Subcutaneous abdominal adipose tissue (tissue), 5 donors: ENCODE data around the gene SH3BGRL3.
A peak's percentile ranks its signal among the peaks of the same experiment; 100 is the strongest.

Experiments used
- H3K27ac ChIP-seq: one replicate; pipeline ENCODE4 v1.7.0; 2013; ENCODE audit warnings: low read depth, mild to moderate bottlenecking, inconsistent platforms, low read length, moderate library complexity
- H3K27me3 ChIP-seq, 5 donors: one replicate each; pipeline ENCODE4 v1.7.0; 2013; ENCODE audit warnings: low read length in 5 of 5, inconsistent platforms in 1 of 5; ENCODE audit not compliant: control insufficient read depth in 5 of 5, insufficient read depth in 4 of 5
- H3K36me3 ChIP-seq, 5 donors: one replicate each; pipeline ENCODE4 v1.7.0; 2013; ENCODE audit warnings: low read length in 5 of 5; ENCODE audit not compliant: control insufficient read depth in 5 of 5, insufficient read depth in 5 of 5
- H3K4me1 ChIP-seq, 5 donors: one replicate each; pipeline ENCODE4 v1.7.0; 2013; ENCODE audit warnings: low read length in 5 of 5, mild to moderate bottlenecking in 3 of 5, moderate library complexity in 1 of 5; ENCODE audit not compliant: control insufficient read depth in 5 of 5, insufficient read depth in 5 of 5
- H3K4me3 ChIP-seq, 5 donors: one replicate each; pipeline ENCODE4 v1.7.0; 2013; ENCODE audit warnings: low read length in 5 of 5, low read depth in 1 of 5
- H3K9ac ChIP-seq, 5 donors: one replicate each; pipeline ENCODE4 v1.7.0; 2013; ENCODE audit warnings: low read length in 5 of 5, mild to moderate bottlenecking in 4 of 5, moderate library complexity in 3 of 5
- H3K9me3 ChIP-seq, 5 donors: one replicate each; pipeline ENCODE4 v1.7.0; 2013; ENCODE audit warnings: low read length in 5 of 5; ENCODE audit not compliant: control insufficient read depth in 5 of 5
- donor health status: healthy.
- donor health status: healthy.
- donor health status: healthy.
- donor health status: healthy.
- donor health status: healthy.

SH3BGRL3 gene

DNA sequence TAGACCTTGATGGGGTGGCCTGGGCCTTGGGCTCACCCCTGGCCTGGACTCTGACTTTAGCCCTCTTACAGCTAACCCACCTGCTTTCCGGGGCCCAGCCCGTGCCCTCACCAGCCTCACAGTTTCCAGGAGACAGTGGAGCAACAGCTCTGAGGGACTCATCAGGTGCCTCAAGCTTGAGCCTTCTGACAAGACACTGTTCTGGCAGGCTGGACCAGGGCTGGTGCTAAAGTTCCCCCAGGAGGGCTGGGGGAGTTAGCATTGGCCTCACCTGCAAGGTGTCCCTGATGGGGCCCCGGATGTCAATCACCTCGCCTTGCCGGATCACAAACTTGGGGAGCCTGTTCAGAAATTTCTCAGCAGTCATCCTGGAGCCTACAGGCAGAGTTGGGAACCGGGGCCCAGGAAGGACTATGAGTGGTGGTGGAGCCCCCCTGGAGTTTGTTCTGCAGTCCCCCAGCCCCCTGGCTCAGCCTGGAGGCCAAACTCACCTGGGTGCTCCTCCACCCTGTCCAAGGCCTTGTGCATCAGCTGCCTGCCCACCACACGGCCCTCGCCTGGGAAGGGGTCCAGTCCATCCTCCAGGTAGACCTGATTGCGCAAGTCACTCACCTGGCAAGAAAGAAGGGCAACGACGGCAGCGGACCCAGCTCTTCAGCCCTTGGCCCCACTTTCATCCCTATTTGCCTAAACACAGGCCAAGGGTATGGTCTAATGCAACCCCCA is 4.1 kb downstream of the SH3BGRL3 start:
- no peaks in the 10 kb centered on the region for H3K9me3 ChIP-seq
- H3K4me3 ChIP-seq, result peak overlapping the region in 1 of 5 donors; percentile 4
- peak overlapping the region; percentile 54 for H3K27ac ChIP-seq
- H3K36me3 ChIP-seq, result peaks cover 0 to 22% (median 9%) of the 10 kb centered on the region in 5 donors
- peaks cover 17 to 89% (median 80%) of the 10 kb centered on the region in 5 donors for H3K4me1 ChIP-seq
- peak overlapping the region in 1 of 5 donors; percentile 35 for H3K9ac ChIP-seq
- H3K27me3 ChIP-seq, result no peaks in the 10 kb centered on the region

DNA sequence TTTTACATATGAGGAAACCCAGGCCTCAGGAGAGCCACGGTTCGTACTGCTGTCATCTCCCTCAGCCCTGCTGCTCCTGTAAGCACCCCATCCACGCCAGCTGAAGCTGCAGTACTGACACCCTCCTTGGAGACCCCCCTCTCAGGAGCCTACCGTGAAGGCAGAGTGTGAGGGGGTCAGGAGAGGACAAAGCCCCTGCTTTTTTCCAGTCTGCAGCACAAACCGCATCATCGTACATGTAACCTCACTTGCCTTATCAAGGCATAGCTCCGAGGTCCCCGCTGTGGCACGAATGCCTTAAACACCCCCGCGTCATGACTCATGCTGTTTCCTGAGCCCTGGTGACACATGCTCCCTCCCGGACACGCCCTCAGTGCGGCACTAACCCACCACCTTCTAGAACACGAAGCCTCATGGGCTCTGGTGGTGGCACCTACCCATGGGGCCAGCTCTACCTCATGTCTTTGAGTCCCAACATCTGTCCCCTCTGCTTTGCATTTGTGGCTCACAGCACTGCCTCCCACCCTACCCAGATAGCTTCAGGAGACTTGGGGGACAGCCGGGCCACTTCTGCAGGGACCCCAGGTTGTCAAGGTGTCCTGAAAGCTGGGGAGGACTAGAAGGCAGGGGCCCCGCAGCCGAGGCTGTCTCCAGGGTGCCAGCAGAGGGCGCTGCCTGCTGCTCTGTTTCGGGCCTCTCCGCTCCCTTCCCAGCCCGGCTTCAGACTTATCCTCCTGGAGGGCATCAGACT is 4.9 kb downstream of the SH3BGRL3 start:
- Histone ChIP-seq H3K4me3 (peak overlapping the region in 1 of 5 donors; percentile 4), H3K4me1 (peaks cover 13 to 89% (median 81%) of the 10 kb centered on the region in 5 donors), H3K9ac (peak overlapping the region in 1 of 5 donors; percentile 4), H3K9me3 (no peaks in the 10 kb centered on the region), H3K27me3 (no peaks in the 10 kb centered on the region), H3K36me3 (peaks cover 0 to 22% (median 9%) of the 10 kb centered on the region in 5 donors), H3K27ac (peak overlapping the region; percentile 54)

DNA sequence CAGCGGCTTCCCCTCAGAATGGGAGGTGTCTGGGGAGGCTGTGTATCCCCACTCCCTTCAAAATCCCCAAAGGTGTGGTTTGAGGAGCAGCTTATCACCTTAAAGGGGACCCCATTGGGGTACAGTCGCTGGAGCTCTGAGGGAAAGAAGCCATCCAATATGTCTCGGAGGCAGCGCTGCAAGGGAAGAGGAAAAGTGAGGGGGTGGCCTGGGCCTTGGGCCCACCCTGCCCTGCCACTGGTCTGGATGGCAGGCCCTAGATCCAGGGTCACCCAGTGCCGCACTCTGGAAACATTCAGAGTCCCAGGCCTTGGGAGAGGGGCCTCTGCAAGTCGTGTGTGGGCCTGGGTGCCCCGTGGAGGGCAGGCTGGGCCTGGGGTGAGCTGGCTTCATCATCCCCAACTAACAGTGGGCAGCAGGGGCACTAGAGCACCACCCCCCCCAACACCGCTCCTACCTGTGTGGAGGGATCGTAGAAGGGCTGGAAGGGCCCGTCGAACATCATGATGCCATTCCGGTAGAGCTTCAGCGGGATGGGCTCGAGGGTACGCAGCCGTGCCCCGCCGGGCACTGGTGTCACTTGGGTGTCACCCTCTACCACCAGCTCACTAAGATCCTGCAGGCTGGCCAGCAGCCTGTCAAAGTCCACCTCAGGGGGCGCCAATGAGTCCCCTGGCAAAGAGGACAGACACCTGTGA is 5.6 kb downstream of the SH3BGRL3 start:
- Histone ChIP-seq H3K4me1 (peaks cover 13 to 90% (median 84%) of the 10 kb centered on the region in 5 donors), H3K9me3 (no peaks in the 10 kb centered on the region), H3K27me3 (no peaks in the 10 kb centered on the region), H3K9ac (peak overlapping the region in 1 of 5 donors; percentile 4), H3K27ac (peak overlapping the region; percentile 54), H3K4me3 (no peak overlapping the region), H3K36me3 (peaks cover 0 to 22% (median 9%) of the 10 kb centered on the region in 5 donors)

DNA sequence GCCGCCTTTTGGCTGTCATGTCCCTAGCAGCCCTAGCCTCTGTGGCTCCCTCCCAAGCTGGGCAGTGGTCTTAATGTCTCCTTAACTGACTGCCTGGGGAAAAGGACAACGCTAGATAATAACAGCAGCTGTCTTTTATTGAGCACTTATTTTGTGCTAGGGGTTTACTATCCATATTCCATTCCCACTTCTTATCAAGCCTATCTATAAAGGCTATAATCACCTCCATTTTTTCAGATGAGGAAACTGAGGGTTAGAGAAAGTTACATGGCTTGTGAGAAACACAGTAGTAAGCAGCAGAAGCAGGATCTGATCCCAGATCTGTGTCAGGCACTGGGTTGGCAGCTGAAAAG is 6.2 kb downstream of the SH3BGRL3 start:
- Histone ChIP-seq H3K4me1 (peaks cover 13 to 90% (median 84%) of the 10 kb centered on the region in 5 donors), H3K4me3 (no peak overlapping the region), H3K27ac (peak overlapping the region; percentile 54), H3K9ac (no peak overlapping the region), H3K36me3 (peaks cover 0 to 20% (median 7%) of the 10 kb centered on the region in 5 donors), H3K9me3 (no peaks in the 10 kb centered on the region), H3K27me3 (no peaks in the 10 kb centered on the region)

DNA sequence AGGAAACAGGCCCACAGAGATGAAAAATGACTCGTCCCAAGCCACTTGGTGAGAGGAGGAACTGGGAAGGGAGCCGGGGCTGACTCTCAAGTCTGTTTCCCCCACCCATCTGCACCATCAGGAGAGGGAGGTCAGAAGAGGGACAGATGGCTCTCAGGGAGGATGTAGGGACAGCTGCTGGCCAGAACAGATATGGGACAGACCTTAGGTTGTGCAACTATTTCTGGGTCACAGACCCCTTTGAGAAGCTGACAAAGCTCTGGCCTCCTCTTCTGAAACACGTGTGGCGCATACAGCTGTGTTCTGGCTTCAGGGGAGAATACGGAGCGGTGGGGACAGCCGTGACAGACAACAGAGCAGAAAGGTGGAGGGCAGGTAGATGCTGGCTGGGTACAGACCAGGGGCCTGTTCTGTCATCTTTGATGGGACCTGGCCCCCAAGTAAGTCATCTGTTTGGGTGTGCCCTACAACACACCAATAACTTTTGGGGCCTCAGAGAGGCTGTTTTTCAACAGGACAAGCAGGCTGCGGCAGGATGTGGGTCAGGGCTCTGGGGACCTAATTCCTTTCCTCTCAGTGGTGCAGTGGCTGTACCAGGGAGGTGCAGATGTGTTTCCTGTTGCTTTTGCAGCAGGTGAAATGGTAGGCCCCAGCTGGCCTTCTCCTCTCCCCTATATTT is 7.3 kb downstream of the SH3BGRL3 start:
- peaks cover 13 to 90% (median 81%) of the 10 kb centered on the region in 5 donors for H3K4me1 ChIP-seq
- H3K4me3 ChIP-seq, result no peak overlapping the region
- peaks cover 0 to 12% (median 0%) of the 10 kb centered on the region in 5 donors for H3K36me3 ChIP-seq

DNA sequence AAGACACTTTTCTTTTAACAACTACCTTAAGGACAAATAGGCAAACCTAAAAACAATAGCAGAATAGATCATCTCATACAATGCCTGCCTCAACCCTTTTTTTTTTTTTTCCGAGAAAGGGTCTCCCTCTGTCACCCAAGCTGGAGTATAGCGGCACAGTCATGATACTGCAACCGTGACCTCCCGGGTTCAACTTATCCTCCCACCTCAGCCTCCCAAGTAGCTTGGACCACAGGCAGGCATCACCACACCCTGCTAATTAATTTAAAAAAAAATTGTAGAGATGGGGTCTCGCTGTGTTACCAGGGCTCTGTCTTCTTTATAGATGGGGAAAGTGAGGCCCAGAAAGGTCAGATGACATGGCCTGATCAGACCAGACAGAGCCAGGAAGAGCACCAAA is 7.9 kb downstream of the SH3BGRL3 start:
- no peaks in the 10 kb centered on the region for H3K27me3 ChIP-seq
- H3K36me3 ChIP-seq, result peaks cover 0 to 6% (median 0%) of the 10 kb centered on the region in 5 donors
- H3K4me1 ChIP-seq, result peaks cover 13 to 87% (median 76%) of the 10 kb centered on the region in 5 donors
- peak overlapping the region; percentile 54 for H3K27ac ChIP-seq
- H3K9ac ChIP-seq, result peak overlapping the region in 1 of 5 donors; percentile 19
- H3K9me3 ChIP-seq, result no peaks in the 10 kb centered on the region
- H3K4me3 ChIP-seq, result no peak overlapping the region

More for the DNA sequence above, 7.3 kb downstream of the SH3BGRL3 start:
- Histone ChIP-seq H3K9ac (peak overlapping the region in 1 of 5 donors; percentile 19), H3K27me3 (no peaks in the 10 kb centered on the region), H3K27ac (peak overlapping the region; percentile 54), H3K9me3 (no peaks in the 10 kb centered on the region)

DNA sequence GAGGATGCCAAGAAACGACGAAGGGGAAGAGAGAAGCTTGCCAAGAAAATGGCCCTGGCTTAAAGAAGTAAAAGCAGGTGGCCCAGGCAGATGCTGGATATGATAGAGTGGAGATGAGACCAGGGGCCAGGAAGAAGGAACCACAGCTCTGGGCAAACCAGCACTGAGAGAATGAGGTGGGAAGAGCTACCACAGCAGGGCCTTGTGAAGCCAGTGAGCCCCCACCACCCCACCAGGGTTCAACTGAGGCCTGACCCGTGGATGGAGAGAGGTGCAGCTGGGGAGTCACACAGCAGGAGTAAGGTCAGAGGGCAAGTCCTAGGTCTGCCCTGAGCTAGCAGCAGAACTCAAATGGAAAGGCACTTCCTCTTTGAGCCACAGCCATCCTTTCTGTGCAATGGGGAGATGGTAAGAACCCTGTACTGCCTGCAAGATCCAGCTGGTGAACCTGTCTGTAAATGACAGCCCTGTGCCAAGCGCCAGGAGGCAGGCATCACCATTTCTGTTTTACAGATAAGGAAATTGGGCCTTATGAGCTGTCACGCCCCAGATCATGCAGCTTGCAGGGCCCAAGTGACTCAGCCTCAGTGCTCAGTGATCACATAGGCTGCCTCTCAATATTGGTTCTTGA is 8.5 kb downstream of the SH3BGRL3 start:
- Histone ChIP-seq H3K27ac (peak overlapping the region; percentile 44), H3K36me3 (peaks cover 0 to 2% (median 0%) of the 10 kb centered on the region in 5 donors), H3K4me3 (no peak overlapping the region), H3K27me3 (no peaks in the 10 kb centered on the region), H3K9me3 (no peaks in the 10 kb centered on the region), H3K9ac (no peak overlapping the region), H3K4me1 (peaks cover 13 to 90% (median 76%) of the 10 kb centered on the region in 5 donors)

DNA sequence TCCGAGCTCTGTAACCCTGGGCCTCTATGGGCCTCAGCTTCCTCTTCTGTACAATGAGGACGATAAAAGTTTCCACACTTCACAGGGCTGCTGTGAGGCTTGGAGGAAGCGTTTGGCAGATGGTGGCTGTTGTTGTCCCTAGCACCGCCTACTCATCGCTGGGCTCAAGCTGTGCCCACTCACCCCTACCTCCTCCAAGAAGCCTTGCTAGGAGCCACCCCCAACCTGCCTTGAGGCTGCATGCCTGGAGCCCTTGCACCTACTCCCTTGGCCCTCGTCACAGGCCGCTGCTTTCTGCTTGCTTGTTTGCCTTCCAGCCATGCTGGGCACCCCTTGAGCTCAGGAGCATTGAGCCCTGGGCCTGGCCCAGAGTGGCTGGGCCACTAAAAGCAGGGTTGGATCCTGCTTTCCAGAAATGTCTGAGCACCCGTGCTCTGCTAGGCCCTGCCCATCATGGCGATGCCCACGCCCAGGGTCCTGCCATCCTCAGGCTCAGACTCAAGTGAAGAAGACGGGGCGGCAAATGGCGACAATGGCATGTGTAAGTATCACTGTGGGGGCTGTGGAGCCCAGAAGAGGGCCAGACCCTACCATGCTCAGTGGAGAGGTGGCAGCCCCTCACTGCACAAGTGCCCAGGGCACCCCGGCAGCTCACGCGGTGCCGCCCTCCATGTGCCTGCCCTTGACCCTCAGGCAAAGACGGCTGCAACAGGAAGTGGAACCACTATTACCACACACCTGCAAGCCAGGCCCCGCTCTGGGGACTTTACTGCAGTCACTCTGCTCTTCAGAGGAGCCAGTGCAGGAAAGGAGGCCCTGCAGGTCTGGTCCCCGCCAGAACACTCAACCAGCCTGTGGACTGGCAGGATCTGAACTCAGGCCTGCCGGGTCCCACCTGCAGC is 9.5 kb downstream of the SH3BGRL3 start:
- Histone ChIP-seq H3K36me3 (peaks cover 0 to 3% (median 0%) of the 10 kb centered on the region in 5 donors), H3K27me3 (no peaks in the 10 kb centered on the region), H3K9me3 (no peaks in the 10 kb centered on the region), H3K9ac (no peak overlapping the region), H3K27ac (peak overlapping the region; percentile 44), H3K4me1 (peaks cover 13 to 80% (median 72%) of the 10 kb centered on the region in 5 donors), H3K4me3 (no peak overlapping the region)
